ENCODE results near the gene PGP. TPM values are rescaled to one million over a fixed set of nuclear protein-coding genes. Genes with fewer than 3 reads are reported as not detected.
"Not testable (repeated sequence)": the region's sequence is repeated elsewhere in the genome, so short reads cannot be mapped to it uniquely, and the experiment has no call there.

Gene PGP
- total RNA-seq, 2 experiments from 2014 or later: 11.2 to 12.2 TPM

- CTCF ChIA-PET: no interaction called here
- H3K4me1 Mint-ChIP-seq (ENCODE audit: low read depth): no peaks in the 10 kb centered on the region
- intact Hi-C loops (cut with micrococcal nuclease): no loop called here
Observed at GRCh38 chr16:2244926-2245795, 30.5 kb upstream of the PGP start.

GRCh38 chr16:2244301-2244700 is 29.7 kb upstream of the PGP start:
- no peaks in the 10 kb centered on the region for H3K9me3 Mint-ChIP-seq
- peaks cover 4% of the 10 kb centered on the region for H3K36me3 Mint-ChIP-seq (ENCODE audit: low read depth)
- no peak overlapping the region for H3K4me3 Mint-ChIP-seq
- no peak overlapping the region for H3K27ac Mint-ChIP-seq
- DNase-seq: no peak
- H3K4me1 Mint-ChIP-seq (ENCODE audit: low read depth): no peaks in the 10 kb centered on the region
- no peaks in the 10 kb centered on the region for H3K27me3 Mint-ChIP-seq (ENCODE audit: low read depth)
- intact Hi-C loops (cut with micrococcal nuclease): no loop called here
- CTCF ChIA-PET: no interaction called here

More at GRCh38 chr16:2244926-2245795, 30.5 kb upstream of the PGP start:
- Mint-ChIP-seq H3K9me3 (no peaks in the 10 kb centered on the region), H3K27me3 (ENCODE audit: low read depth) (no peaks in the 10 kb centered on the region), H3K4me3 (no peak overlapping the region), H3K27ac (no peak overlapping the region), H3K36me3 (ENCODE audit: low read depth) (peaks cover 6% of the 10 kb centered on the region)
- DNase-seq: no peak

- Mint-ChIP-seq H3K9me3 (no peaks in the 10 kb centered on the region), H3K36me3 (ENCODE audit: low read depth) (peaks cover 2% of the 10 kb centered on the region), H3K4me1 (ENCODE audit: low read depth) (no peaks in the 10 kb centered on the region), H3K27ac (no peak overlapping the region), H3K4me3 (no peak overlapping the region), H3K27me3 (ENCODE audit: low read depth) (no peaks in the 10 kb centered on the region)
- CTCF ChIA-PET: no interaction called here
- no peak for DNase-seq
- intact Hi-C loops (cut with micrococcal nuclease): no loop called here
Observed at GRCh38 chr16:2243781-2244180, 29.1 kb upstream of the PGP start.

- H3K4me1 Mint-ChIP-seq (ENCODE audit: low read depth): no peaks in the 10 kb centered on the region
- intact Hi-C loops (cut with micrococcal nuclease): no loop called here
- H3K27ac Mint-ChIP-seq: no peak overlapping the region
- no peaks in the 10 kb centered on the region for H3K9me3 Mint-ChIP-seq
- no peak for DNase-seq
- H3K27me3 Mint-ChIP-seq (ENCODE audit: low read depth): no peaks in the 10 kb centered on the region
- CTCF ChIA-PET: interaction anchor here (2.1 kb wide), 1 partner anchor 9 kb away, joined by 6 read pairs; the partner anchor contains the start of gene ECI1
- H3K36me3 Mint-ChIP-seq (ENCODE audit: low read depth): peaks cover 2% of the 10 kb centered on the region
- H3K4me3 Mint-ChIP-seq: no peak overlapping the region
Observed at GRCh38 chr16:2243031-2243528, 28.4 kb upstream of the PGP start.

GRCh38 chr16:2242598-2242997 is 28.0 kb upstream of the PGP start:
- DNase-seq: no peak
- Mint-ChIP-seq H3K9me3 (no peaks in the 10 kb centered on the region), H3K36me3 (ENCODE audit: low read depth) (peaks cover 2% of the 10 kb centered on the region), H3K27ac (no peak overlapping the region), H3K4me1 (ENCODE audit: low read depth) (no peaks in the 10 kb centered on the region), H3K27me3 (ENCODE audit: low read depth) (no peaks in the 10 kb centered on the region), H3K4me3 (no peak overlapping the region)
- CTCF ChIA-PET: interaction anchor here (2.1 kb wide), 1 partner anchor 9 kb away, joined by 6 read pairs; the partner anchor contains the start of gene ECI1
- intact Hi-C loops (cut with micrococcal nuclease): no loop called here

GRCh38 chr16:2240331-2240730 is 25.7 kb upstream of the PGP start:
- H3K27ac Mint-ChIP-seq; H3K9me3 Mint-ChIP-seq; DNase-seq; CTCF ChIA-PET; H3K4me3 Mint-ChIP-seq; H3K27me3 Mint-ChIP-seq (ENCODE audit: low read depth); intact Hi-C loops (cut with micrococcal nuclease); H3K4me1 Mint-ChIP-seq (ENCODE audit: low read depth); H3K36me3 Mint-ChIP-seq (ENCODE audit: low read depth): not testable (repeated sequence)

- Mint-ChIP-seq H3K9me3 (no peaks in the 10 kb centered on the region), H3K4me3 (no peak overlapping the region), H3K27ac (no peak overlapping the region), H3K27me3 (ENCODE audit: low read depth) (no peaks in the 10 kb centered on the region), H3K36me3 (ENCODE audit: low read depth) (peaks cover 8% of the 10 kb centered on the region), H3K4me1 (ENCODE audit: low read depth) (no peaks in the 10 kb centered on the region)
- intact Hi-C loops (cut with micrococcal nuclease): no loop called here
- CTCF ChIA-PET: interaction anchor here (0.6 kb wide), 1 partner anchor 13 kb away, joined by 3 read pairs; no protein-coding TSS in a partner anchor
- no peak for DNase-seq
Observed at GRCh38 chr16:2238838-2239675, 24.4 kb upstream of the PGP start.

- intact Hi-C loops (cut with micrococcal nuclease): no loop called here
- no peak for DNase-seq
- no peaks in the 10 kb centered on the region for H3K27me3 Mint-ChIP-seq (ENCODE audit: low read depth)
- H3K36me3 Mint-ChIP-seq (ENCODE audit: low read depth): peaks cover 11% of the 10 kb centered on the region
- H3K9me3 Mint-ChIP-seq: no peaks in the 10 kb centered on the region
- no peak overlapping the region for H3K27ac Mint-ChIP-seq
- no peaks in the 10 kb centered on the region for H3K4me1 Mint-ChIP-seq (ENCODE audit: low read depth)
- CTCF ChIA-PET: interaction anchor here (0.6 kb wide), 1 partner anchor 14 kb away, joined by 3 read pairs; no protein-coding TSS in a partner anchor
- H3K4me3 Mint-ChIP-seq: no peak overlapping the region
Observed at GRCh38 chr16:2238150-2238837, 23.7 kb upstream of the PGP start.

GRCh38 chr16:2237493-2238149 is 23.0 kb upstream of the PGP start:
- intact Hi-C loops (cut with micrococcal nuclease): no loop called here
- Mint-ChIP-seq H3K27ac (no peak overlapping the region), H3K36me3 (ENCODE audit: low read depth) (peaks cover 11% of the 10 kb centered on the region), H3K9me3 (no peaks in the 10 kb centered on the region), H3K27me3 (ENCODE audit: low read depth) (no peaks in the 10 kb centered on the region), H3K4me1 (ENCODE audit: low read depth) (no peaks in the 10 kb centered on the region), H3K4me3 (no peak overlapping the region)
- CTCF ChIA-PET: no interaction called here
- DNase-seq: no peak

GRCh38 chr16:2237102-2237482 is 22.5 kb upstream of the PGP start:
- Mint-ChIP-seq H3K36me3 (ENCODE audit: low read depth) (peaks cover 9% of the 10 kb centered on the region), H3K9me3 (no peaks in the 10 kb centered on the region), H3K4me1 (ENCODE audit: low read depth) (no peaks in the 10 kb centered on the region), H3K4me3 (no peak overlapping the region), H3K27me3 (ENCODE audit: low read depth) (no peaks in the 10 kb centered on the region), H3K27ac (no peak overlapping the region)
- CTCF ChIA-PET: no interaction called here
- no peak for DNase-seq
- intact Hi-C loops (cut with micrococcal nuclease): no loop called here

GRCh38 chr16:2236337-2237101 is 21.9 kb upstream of the PGP start, which contains the start of gene DNASE1L2:
DNASE1L2 (plus strand) TSS chr16:2236444; CDS start chr16:2236817, 373 bp downstream.
- Mint-ChIP-seq H3K36me3 (ENCODE audit: low read depth) (peaks cover 12% of the 10 kb centered on the region), H3K9me3 (no peaks in the 10 kb centered on the region), H3K27me3 (ENCODE audit: low read depth) (no peaks in the 10 kb centered on the region), H3K4me1 (ENCODE audit: low read depth) (no peaks in the 10 kb centered on the region), H3K27ac (no peak within 1 kb of the TSS), H3K4me3 (no peak within 1 kb of the TSS)
- CTCF ChIA-PET: no interaction called here
- no peak for DNase-seq
- intact Hi-C loops (cut with micrococcal nuclease): no loop called here

Measured in activated naive CD4-positive, alpha-beta T cell treated with anti-CD3 and anti-CD28 coated beads for 36 hours (primary cell).